Endodermal cell (in vitro differentiated cells): ENCODE data around the gene SERPING1. TPM values are rescaled to one million over a fixed set of nuclear protein-coding genes. Genes with fewer than 3 reads are reported as not detected.
A peak's percentile ranks its signal among the peaks of the same experiment; 100 is the strongest.

Source experiments
- DNase-seq: peaks from one replicate; pipeline ENCODE4 v3.0.0-alpha.2; 2017
- H3K27ac ChIP-seq: 2 replicates; pipeline ENCODE4 v1.5.1; 2013; ENCODE audit warnings: mild to moderate bottlenecking, low read depth, low read length, moderate library complexity
- H3K27me3 ChIP-seq: 2 replicates; pipeline ENCODE4 v1.6.1; 2013; ENCODE audit warnings: mild to moderate bottlenecking, low read length, moderate library complexity; ENCODE audit not compliant: insufficient read depth, control insufficient read depth, poor library complexity, severe bottlenecking
- H3K36me3 ChIP-seq: 2 replicates; pipeline ENCODE4 v1.7.0; 2013; ENCODE audit warnings: mild to moderate bottlenecking, low read length, moderate library complexity; ENCODE audit not compliant: control insufficient read depth, insufficient read depth
- H3K4me1 ChIP-seq: one replicate; pipeline ENCODE4 v1.7.0; 2013; ENCODE audit warnings: low read length; ENCODE audit not compliant: control insufficient read depth, insufficient read depth
- H3K4me3 ChIP-seq: 2 replicates; pipeline ENCODE4 v1.5.1; 2013; ENCODE audit warnings: mild to moderate bottlenecking, low read length, moderate library complexity
- H3K9ac ChIP-seq: 2 replicates; pipeline ENCODE4 v1.6.1; 2013; ENCODE audit warnings: mild to moderate bottlenecking, low read length, moderate library complexity; ENCODE audit not compliant: poor library complexity, severe bottlenecking; ENCODE audit errors: extremely low read depth
- H3K9me3 ChIP-seq: 2 replicates; pipeline ENCODE4 v1.6.1; 2013; ENCODE audit warnings: mild to moderate bottlenecking, low read length, moderate library complexity; ENCODE audit not compliant: control insufficient read depth
- H3K27ac Mint-ChIP-seq: 2 replicates; pipeline ENCODE4 v1.8.0; 2020; ENCODE audit warnings: mixed read lengths
- H3K27me3 Mint-ChIP-seq: 2 replicates; pipeline ENCODE4 v1.8.0; 2021; ENCODE audit warnings: mild to moderate bottlenecking, mixed read lengths; ENCODE audit not compliant: insufficient read depth
- H3K36me3 Mint-ChIP-seq: 2 replicates; pipeline ENCODE4 v1.8.0; 2020; ENCODE audit warnings: low read depth, mixed read lengths
- H3K4me1 Mint-ChIP-seq: 2 replicates; pipeline ENCODE4 v1.8.0; 2020; ENCODE audit warnings: mixed read lengths
- H3K4me3 Mint-ChIP-seq: 2 replicates; pipeline ENCODE4 v1.8.0; 2020; ENCODE audit warnings: mild to moderate bottlenecking, moderate library complexity, mixed read lengths
- H3K9me3 Mint-ChIP-seq: 2 replicates; pipeline ENCODE4 v1.8.0; 2020; ENCODE audit warnings: mild to moderate bottlenecking, mixed read lengths
- CTCF ChIP-seq: fragments of 200-600 bp; sonication (generic); conservative IDR thresholded peaks from 2 replicates; pipeline ENCODE4 v1.5.0; 2021; ENCODE audit warnings: antibody characterized with exemption, mild to moderate bottlenecking
- WGBS, 2 experiments: methylation state at CpG; one replicate each; pipeline versions ENCODE4 v1.1.5 to v1.1.7; 2013; ENCODE audit warnings: missing lambda C conversion rate in 2 of 2, mixed read lengths in 1 of 2; ENCODE audit not compliant: insufficient coverage in 1 of 2, insufficient read length in 1 of 2; 5-methylcytosine and 5-hydroxymethylcytosine counted together
- total RNA-seq, 2 donors: library from RNA; stranded (reverse); fragmentation: NEBNext Ultra II Directional in 1 of 2; extraction: Animal tissue kit (Norgen Biotek cat#: 25700) in 1 of 2; gene quantifications; 2 replicates in 1 of 2; 3 replicates in 1 of 2; pipeline ENCODE4 v1.2.1, GENCODE V29; 2021

SERPING1 gene
- total RNA-seq, 2 donors from 2014 or later: 67.8 to 73.5 TPM

GRCh38 chr11:57618438-57618837, 21.0 kb downstream of the SERPING1 start:
- H3K9me3 Mint-ChIP-seq: peaks cover 17% of the 10 kb centered on the region
- H3K4me1 Mint-ChIP-seq: no peaks in the 10 kb centered on the region
- no peak overlapping the region for H3K27ac ChIP-seq
- TF ChIP-seq CTCF: no peak
- 88 to 91% methylated on average over 2 of the region's 2 CpGs for WGBS, 2 experiments
- no peak overlapping the region for H3K9ac ChIP-seq
- H3K4me1 ChIP-seq: no peaks in the 10 kb centered on the region
- peaks cover 17% of the 10 kb centered on the region for H3K36me3 Mint-ChIP-seq
- peaks cover 13% of the 10 kb centered on the region for H3K9me3 ChIP-seq
- H3K27me3 ChIP-seq: no peaks in the 10 kb centered on the region
- no peak overlapping the region for H3K4me3 ChIP-seq
- H3K4me3 Mint-ChIP-seq: no peak overlapping the region
- H3K27me3 Mint-ChIP-seq: no peaks in the 10 kb centered on the region
- H3K27ac Mint-ChIP-seq: no peak overlapping the region
- H3K36me3 ChIP-seq: no peaks in the 10 kb centered on the region
- DNase-seq: no peak

DNA sequence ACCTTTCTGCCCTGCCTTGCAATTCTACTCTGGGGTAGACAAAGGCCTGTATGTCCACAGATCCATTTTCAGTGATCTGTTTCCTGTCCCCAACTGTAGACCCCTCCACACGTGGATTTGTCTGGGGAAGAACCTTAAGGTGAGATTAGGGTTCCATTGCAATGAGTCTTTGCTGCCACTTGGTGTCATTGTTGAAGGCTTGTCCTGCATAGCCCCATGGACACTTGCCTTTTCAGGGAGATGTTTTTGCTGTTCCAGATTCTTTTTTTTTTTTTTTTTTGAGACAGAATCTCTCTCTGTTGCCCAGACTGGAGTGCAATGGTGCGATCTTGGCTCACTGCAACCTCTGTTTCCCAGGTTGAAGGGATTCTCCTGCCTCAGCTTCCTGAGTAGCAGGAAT, 21.8 kb downstream of the SERPING1 start:
- Mint-ChIP-seq H3K27me3 (no peaks in the 10 kb centered on the region), H3K4me1 (no peaks in the 10 kb centered on the region), H3K27ac (no peak overlapping the region), H3K9me3 (peaks cover 17% of the 10 kb centered on the region), H3K36me3 (peaks cover 13% of the 10 kb centered on the region), H3K4me3 (no peak overlapping the region)
- H3K9ac ChIP-seq: no peak overlapping the region
- no peaks in the 10 kb centered on the region for H3K27me3 ChIP-seq
- H3K36me3 ChIP-seq: no peaks in the 10 kb centered on the region
- H3K9me3 ChIP-seq: peaks cover 13% of the 10 kb centered on the region
- no peak overlapping the region for H3K27ac ChIP-seq
- peak; percentile 60 for TF ChIP-seq CTCF
- H3K4me3 ChIP-seq: no peak overlapping the region
- DNase-seq: no peak
- H3K4me1 ChIP-seq: no peaks in the 10 kb centered on the region
- 81 to 100% methylated on average over 2 of the region's 2 CpGs for WGBS, 2 experiments

DNA sequence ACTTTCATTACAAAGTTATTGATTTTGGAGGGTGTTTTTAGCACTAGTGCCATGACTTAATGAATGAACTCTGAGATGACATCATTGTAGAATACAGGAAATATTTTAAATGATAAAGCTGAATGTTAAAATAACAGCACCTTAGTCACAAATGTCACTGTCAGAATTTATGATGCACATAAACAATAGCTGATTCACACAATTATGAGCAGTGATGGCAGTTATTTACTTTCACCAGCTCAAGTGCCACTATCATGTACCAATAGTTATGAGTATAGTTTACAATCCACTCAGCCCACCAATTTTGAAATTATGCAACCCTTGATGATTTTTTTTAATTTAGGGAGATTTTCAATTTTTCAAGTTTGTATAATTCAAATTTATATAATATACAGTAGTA, 23.0 kb downstream of the SERPING1 start:
- no peak for TF ChIP-seq CTCF
- Mint-ChIP-seq H3K9me3 (peaks cover 17% of the 10 kb centered on the region), H3K27me3 (no peaks in the 10 kb centered on the region), H3K4me1 (no peaks in the 10 kb centered on the region), H3K27ac (no peak overlapping the region), H3K36me3 (peaks cover 10% of the 10 kb centered on the region), H3K4me3 (no peak overlapping the region)
- H3K36me3 ChIP-seq: no peaks in the 10 kb centered on the region
- no peaks in the 10 kb centered on the region for H3K4me1 ChIP-seq
- DNase-seq: no peak
- H3K27ac ChIP-seq: no peak overlapping the region
- H3K9me3 ChIP-seq: peaks cover 13% of the 10 kb centered on the region
- H3K4me3 ChIP-seq: no peak overlapping the region
- no peak overlapping the region for H3K9ac ChIP-seq
- H3K27me3 ChIP-seq: no peaks in the 10 kb centered on the region
